Kidney epithelial cell (primary cell): ENCODE data around the gene TEK. TPM values are rescaled to one million over a fixed set of nuclear protein-coding genes. Genes with fewer than 3 reads are reported as not detected.
A peak's percentile ranks its signal among the peaks of the same experiment; 100 is the strongest.

Source experiments
- DNase-seq: peaks from one replicate; pipeline ENCODE4 v3.0.0-alpha.2; 2010; ENCODE audit warnings: low read depth
- H3K27me3 ChIP-seq: 2 replicates; pipeline ENCODE4 v1.6.0; 2011; ENCODE audit warnings: low read length; ENCODE audit not compliant: control insufficient read depth, insufficient read depth
- H3K36me3 ChIP-seq: 2 replicates; pipeline ENCODE4 v1.5.1; 2011; ENCODE audit warnings: low read length; ENCODE audit not compliant: control insufficient read depth, insufficient read depth
- H3K4me3 ChIP-seq: 2 replicates; pipeline ENCODE4 v1.5.1; 2011; ENCODE audit warnings: low read depth, mild to moderate bottlenecking, control low read depth, low read length
- CTCF ChIP-seq: IDR thresholded peaks from 2 replicates; pipeline ENCODE4 v1.5.1; 2011; ENCODE audit warnings: mild to moderate bottlenecking, moderate library complexity, low read length, control low read depth, inconsistent platforms; ENCODE audit not compliant: insufficient read depth, poor library complexity, severe bottlenecking
- total RNA-seq: library from RNA; depleted of rRNA; stranded (reverse); fragments of >200 nt; gene quantifications from 2 replicates; pipeline ENCODE4 v1.2.3, GENCODE V29; 2015

The TEK gene
- total RNA-seq, 1 donor from 2014 or later = 0.33 TPM

GRCh38 chr9:27276193-27277030 is 167.4 kb downstream of the TEK start:
- peak; percentile 63 for TF ChIP-seq CTCF
- Histone ChIP-seq H3K36me3 (no peaks in the 10 kb centered on the region), H3K4me3 (no peak overlapping the region), H3K27me3 (no peaks in the 10 kb centered on the region)
- no peak for DNase-seq

GRCh38 chr9:27278374-27278773 is 169.3 kb downstream of the TEK start:
- H3K4me3 ChIP-seq = no peak overlapping the region
- H3K36me3 ChIP-seq = no peaks in the 10 kb centered on the region
- H3K27me3 ChIP-seq = no peaks in the 10 kb centered on the region
- DNase-seq = no peak
- TF ChIP-seq CTCF = no peak

GRCh38 chr9:27279611-27280010 is 170.6 kb downstream of the TEK start:
- Histone ChIP-seq H3K27me3 (no peaks in the 10 kb centered on the region), H3K36me3 (no peaks in the 10 kb centered on the region), H3K4me3 (no peak overlapping the region)
- TF ChIP-seq CTCF = no peak
- no peak for DNase-seq

Other genes with a start within 250 kb of the TEK start
- gene CAAP1, start 216.4 kb upstream of the TEK start, total RNA-seq = 26.3 and 33.4 TPM in 2 replicates
- 34.8 and 36.3 TPM in 2 replicates for gene PLAA, start 162.0 kb upstream of the TEK start, total RNA-seq
- 10.4 and 17.5 TPM in 2 replicates for gene IFT74, start 152.8 kb upstream of the TEK start, total RNA-seq
- gene LRRC19, start 103.6 kb upstream of the TEK start, total RNA-seq = under 0.01 TPM in 1 of 2 replicates, not detected in the other
- not detected in 2 replicates for gene EQTN, start 187.9 kb downstream of the TEK start, total RNA-seq